Adrenal gland (tissue), 5 donors: ENCODE results near the gene SHC1.

Source experiments
- POLR2A ChIP-seq, 2 donors: fragments of 450-650 bp; IDR thresholded peaks; one replicate each; pipeline ENCODE4 v1.6.1; 2017; ENCODE audit warnings: antibody characterized with exemption in 2 of 2, mild to moderate bottlenecking in 2 of 2, moderate library complexity in 1 of 2
- TF ChIP-seq, protein P1 (sequence below), 6 experiments: fragments of 450-650 bp in 4 of 6; fragments of 200-600 bp in 2 of 6; sonication (generic) in 1 of 6; IDR thresholded peaks; 1 replicate in 5 of 6; 2 replicates in 1 of 6; pipeline versions ENCODE4 v1.5.1 to v1.8.0; 2016 to 2021; ENCODE audit warnings: antibody characterized with exemption in 6 of 6, mild to moderate bottlenecking in 2 of 6, moderate library complexity in 1 of 6
- donor health status: DM: no; HTN: no; CAD: no.

DNA sequence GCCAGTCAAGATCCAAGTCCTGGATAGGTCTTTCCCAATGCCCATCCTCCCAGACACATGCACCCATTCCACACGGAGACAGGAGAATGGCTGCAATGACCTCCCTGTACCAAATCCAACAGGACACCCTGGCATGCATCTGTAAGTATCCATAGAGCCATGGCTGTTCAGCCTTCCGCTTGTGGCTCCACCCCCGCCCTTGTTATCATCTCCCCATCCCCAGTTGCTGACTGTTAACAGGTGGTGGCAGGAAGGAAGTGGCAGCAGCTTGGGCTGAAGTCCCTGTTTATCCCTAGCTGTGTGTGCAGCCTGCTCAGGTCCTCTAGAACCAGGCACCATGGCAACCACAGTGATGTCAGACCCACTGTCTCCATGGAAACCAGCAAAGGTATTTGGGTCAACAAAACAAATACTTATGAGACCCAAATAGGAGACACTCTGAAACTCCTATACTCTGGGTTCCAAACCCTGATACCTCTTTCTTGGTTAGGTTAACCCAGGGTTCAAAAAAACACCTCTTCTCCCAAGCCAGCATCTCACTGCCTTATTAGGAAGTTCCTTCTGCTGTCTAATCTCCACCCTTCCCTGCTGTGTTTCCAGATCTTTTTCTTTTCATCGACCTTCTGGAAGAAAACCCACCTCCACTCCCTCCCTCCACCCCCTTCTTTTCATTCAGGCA is 15.4 kb downstream of the SHC1 start:
- TF ChIP-seq, protein P1, sequence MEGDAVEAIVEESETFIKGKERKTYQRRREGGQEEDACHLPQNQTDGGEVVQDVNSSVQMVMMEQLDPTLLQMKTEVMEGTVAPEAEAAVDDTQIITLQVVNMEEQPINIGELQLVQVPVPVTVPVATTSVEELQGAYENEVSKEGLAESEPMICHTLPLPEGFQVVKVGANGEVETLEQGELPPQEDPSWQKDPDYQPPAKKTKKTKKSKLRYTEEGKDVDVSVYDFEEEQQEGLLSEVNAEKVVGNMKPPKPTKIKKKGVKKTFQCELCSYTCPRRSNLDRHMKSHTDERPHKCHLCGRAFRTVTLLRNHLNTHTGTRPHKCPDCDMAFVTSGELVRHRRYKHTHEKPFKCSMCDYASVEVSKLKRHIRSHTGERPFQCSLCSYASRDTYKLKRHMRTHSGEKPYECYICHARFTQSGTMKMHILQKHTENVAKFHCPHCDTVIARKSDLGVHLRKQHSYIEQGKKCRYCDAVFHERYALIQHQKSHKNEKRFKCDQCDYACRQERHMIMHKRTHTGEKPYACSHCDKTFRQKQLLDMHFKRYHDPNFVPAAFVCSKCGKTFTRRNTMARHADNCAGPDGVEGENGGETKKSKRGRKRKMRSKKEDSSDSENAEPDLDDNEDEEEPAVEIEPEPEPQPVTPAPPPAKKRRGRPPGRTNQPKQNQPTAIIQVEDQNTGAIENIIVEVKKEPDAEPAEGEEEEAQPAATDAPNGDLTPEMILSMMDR (IDR thresholded peaks at IDR 0.05): no peak
- TF ChIP-seq POLR2A (IDR thresholded peaks at IDR 0.05): no peak
